ENCODE results near the gene NOTCH2NLA. TPM values are rescaled to one million over a fixed set of nuclear protein-coding genes. Genes with fewer than 3 reads are reported as not detected.
"Not testable (repeated sequence)": the region's sequence is repeated elsewhere in the genome, so short reads cannot be mapped to it uniquely, and the experiment has no call there.

NOTCH2NLA gene
- total RNA-seq (16.9 TPM), polyA plus RNA-seq (10.4 TPM)
- long read RNA-seq, donor 1, partial matches to known transcripts, result 0 of 1 reads
- long read RNA-seq, donor 1, other reads (novel, unspliced or antisense), result 0 of 1 reads
- long read RNA-seq, donor 2, partial matches to known transcripts, result 0 of 3 reads
- long read RNA-seq, donor 2, other reads (novel, unspliced or antisense), result 0 of 3 reads
- long read RNA-seq, donor 3, transcript NOTCH2NLA-201 (5 exons, 1,874 nt), result major isoform, 5 of 5 reads
- long read RNA-seq, donor 3, partial matches to known transcripts, result 0 of 5 reads
- long read RNA-seq, donor 3, other reads (novel, unspliced or antisense), result 0 of 5 reads
- long read RNA-seq, donor 4, partial matches to known transcripts, result 0 of 1 reads
- long read RNA-seq, donor 4, other reads (novel, unspliced or antisense), result 0 of 1 reads
- long read RNA-seq, donor 5, transcript NOTCH2NLA-201 (5 exons, 1,874 nt), result major isoform, 6 of 7 reads
- long read RNA-seq, donor 5, partial matches to known transcripts, result 0 of 7 reads
- long read RNA-seq, donor 5, other reads (novel, unspliced or antisense), result 0 of 7 reads
- long read RNA-seq, donor 6, transcript NOTCH2NLA-201 (5 exons, 1,874 nt), result major isoform, 7 of 7 reads
- long read RNA-seq, donor 6, partial matches to known transcripts, result 0 of 7 reads
- long read RNA-seq, donor 6, other reads (novel, unspliced or antisense), result 0 of 7 reads
- long read RNA-seq, donor 7, partial matches to known transcripts, result 0 of 2 reads
- long read RNA-seq, donor 7, other reads (novel, unspliced or antisense), result 0 of 2 reads
- long read RNA-seq, donor 8, partial matches to known transcripts, result 0 of 3 reads
- long read RNA-seq, donor 8, other reads (novel, unspliced or antisense), result 0 of 3 reads
- long read RNA-seq, donor 9, partial matches to known transcripts, result 0 of 3 reads
- long read RNA-seq, donor 9, other reads (novel, unspliced or antisense), result 0 of 3 reads
- long read RNA-seq, donor 10, transcript NOTCH2NLA-201 (5 exons, 1,874 nt), result major isoform, 6 of 6 reads
- long read RNA-seq, donor 10, partial matches to known transcripts, result 0 of 6 reads
- long read RNA-seq, donor 10, other reads (novel, unspliced or antisense), result 0 of 6 reads

GRCh38 chr1:146228710-146229477 is at the start of gene NOTCH2NLA:
NOTCH2NLA (minus strand) TSS chr1:146229021; CDS start chr1:146189337, 39,684 bp downstream.
- 0% methylated on average over 32 of the region's 72 CpGs for WGBS
- H3K36me3 ChIP-seq (ENCODE audit: control insufficient read depth in 2 of 2, insufficient read depth in 2 of 2, low read length in 1 of 2); DNase-seq (ENCODE audit: low read depth in 6 of 9, low spot score in 9 of 9); H3K27me3 ChIP-seq (ENCODE audit: control insufficient read depth in 2 of 2, insufficient read depth in 1 of 2, low read length in 1 of 2); H3K9me3 ChIP-seq (ENCODE audit: control insufficient read depth in 2 of 2, insufficient read depth in 1 of 2, low read length in 1 of 2); H3K4me1 ChIP-seq (ENCODE audit: control insufficient read depth in 2 of 2, insufficient read depth in 2 of 2, low read length in 2 of 2); H3K27ac ChIP-seq (ENCODE audit: low read depth in 1 of 2, low read length in 1 of 2): not testable (repeated sequence)
- H3K4me3 ChIP-seq (ENCODE audit: low read length in 2 of 2), result peak within 1 kb of the TSS; percentile 44

DNA sequence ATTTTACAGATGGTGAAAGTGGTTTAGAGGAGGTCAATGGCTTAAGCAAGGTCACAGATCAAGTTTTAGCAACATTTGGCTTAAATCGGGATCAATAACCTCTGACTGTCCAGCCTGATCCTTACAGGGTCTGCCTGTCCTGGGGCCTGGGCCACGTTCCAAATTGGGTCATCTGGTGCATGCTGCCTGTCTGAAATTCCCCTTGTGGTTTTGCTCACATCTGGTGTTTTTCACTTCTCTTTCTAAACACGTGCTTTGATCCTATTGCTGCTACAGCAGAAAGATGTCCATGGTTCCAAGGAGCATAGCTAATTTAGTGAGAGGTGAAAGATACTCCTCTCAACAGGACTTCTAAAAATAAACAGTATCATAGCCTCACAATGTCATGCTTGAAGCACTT is 49.5 kb upstream of the NOTCH2NLA start:
- not testable (repeated sequence) for H3K27me3 ChIP-seq (ENCODE audit: control insufficient read depth in 2 of 2, insufficient read depth in 1 of 2, low read length in 1 of 2); H3K4me3 ChIP-seq (ENCODE audit: low read length in 2 of 2); H3K36me3 ChIP-seq (ENCODE audit: control insufficient read depth in 2 of 2, insufficient read depth in 2 of 2, low read length in 1 of 2); H3K27ac ChIP-seq (ENCODE audit: low read depth in 1 of 2, low read length in 1 of 2); H3K9me3 ChIP-seq (ENCODE audit: control insufficient read depth in 2 of 2, insufficient read depth in 1 of 2, low read length in 1 of 2); H3K4me1 ChIP-seq (ENCODE audit: control insufficient read depth in 2 of 2, insufficient read depth in 2 of 2, low read length in 2 of 2); DNase-seq (ENCODE audit: low read depth in 6 of 9, low spot score in 9 of 9)
- no CpG with 5 or more reads among the region's 3 CpGs for WGBS

GRCh38 chr1:146277087-146277486 is 48.3 kb upstream of the NOTCH2NLA start:
- WGBS, result no CpG with 5 or more reads among the region's 2 CpGs
- not testable (repeated sequence) for H3K36me3 ChIP-seq (ENCODE audit: control insufficient read depth in 2 of 2, insufficient read depth in 2 of 2, low read length in 1 of 2); H3K4me3 ChIP-seq (ENCODE audit: low read length in 2 of 2); H3K27me3 ChIP-seq (ENCODE audit: control insufficient read depth in 2 of 2, insufficient read depth in 1 of 2, low read length in 1 of 2); H3K9me3 ChIP-seq (ENCODE audit: control insufficient read depth in 2 of 2, insufficient read depth in 1 of 2, low read length in 1 of 2); H3K4me1 ChIP-seq (ENCODE audit: control insufficient read depth in 2 of 2, insufficient read depth in 2 of 2, low read length in 2 of 2); H3K27ac ChIP-seq (ENCODE audit: low read depth in 1 of 2, low read length in 1 of 2); DNase-seq (ENCODE audit: low read depth in 6 of 9, low spot score in 9 of 9)

- H3K4me3 ChIP-seq (ENCODE audit: low read length in 2 of 2); H3K4me1 ChIP-seq (ENCODE audit: control insufficient read depth in 2 of 2, insufficient read depth in 2 of 2, low read length in 2 of 2); H3K36me3 ChIP-seq (ENCODE audit: control insufficient read depth in 2 of 2, insufficient read depth in 2 of 2, low read length in 1 of 2); H3K27ac ChIP-seq (ENCODE audit: low read depth in 1 of 2, low read length in 1 of 2); H3K27me3 ChIP-seq (ENCODE audit: control insufficient read depth in 2 of 2, insufficient read depth in 1 of 2, low read length in 1 of 2); H3K9me3 ChIP-seq (ENCODE audit: control insufficient read depth in 2 of 2, insufficient read depth in 1 of 2, low read length in 1 of 2); DNase-seq (ENCODE audit: low read depth in 6 of 9, low spot score in 9 of 9): not testable (repeated sequence)
- WGBS, result no CpG with 5 or more reads among the region's 3 CpGs
These were observed 45.3 kb upstream of the NOTCH2NLA start for GRCh38 chr1:146274083-146274482.

GRCh38 chr1:146273194-146273593 is 44.4 kb upstream of the NOTCH2NLA start:
- H3K36me3 ChIP-seq (ENCODE audit: control insufficient read depth in 2 of 2, insufficient read depth in 2 of 2, low read length in 1 of 2); H3K27me3 ChIP-seq (ENCODE audit: control insufficient read depth in 2 of 2, insufficient read depth in 1 of 2, low read length in 1 of 2); H3K27ac ChIP-seq (ENCODE audit: low read depth in 1 of 2, low read length in 1 of 2); DNase-seq (ENCODE audit: low read depth in 6 of 9, low spot score in 9 of 9); H3K9me3 ChIP-seq (ENCODE audit: control insufficient read depth in 2 of 2, insufficient read depth in 1 of 2, low read length in 1 of 2); H3K4me3 ChIP-seq (ENCODE audit: low read length in 2 of 2); H3K4me1 ChIP-seq (ENCODE audit: control insufficient read depth in 2 of 2, insufficient read depth in 2 of 2, low read length in 2 of 2): not testable (repeated sequence)
- WGBS, result no CpG with 5 or more reads among the region's 5 CpGs

DNA sequence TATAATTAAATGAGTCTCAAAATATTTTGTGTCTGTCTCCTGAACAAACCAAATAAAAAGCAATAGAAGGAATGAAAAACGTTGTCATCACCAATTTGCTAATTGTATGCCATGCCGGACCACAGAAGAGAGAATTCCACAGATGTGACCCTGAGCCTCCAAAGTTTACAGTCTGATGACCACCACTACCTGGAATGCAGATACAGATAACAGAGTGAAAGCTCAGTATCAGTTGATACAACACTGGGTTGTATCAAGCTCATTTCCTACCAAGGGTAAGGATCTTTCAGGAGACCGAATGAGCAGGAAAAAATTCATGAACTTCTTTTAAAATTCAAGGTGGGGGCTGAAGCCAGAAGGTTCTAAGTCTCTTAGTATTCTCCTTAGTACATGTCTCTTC is 43.9 kb upstream of the NOTCH2NLA start:
- not testable (repeated sequence) for H3K4me3 ChIP-seq (ENCODE audit: low read length in 2 of 2); H3K27me3 ChIP-seq (ENCODE audit: control insufficient read depth in 2 of 2, insufficient read depth in 1 of 2, low read length in 1 of 2); H3K36me3 ChIP-seq (ENCODE audit: control insufficient read depth in 2 of 2, insufficient read depth in 2 of 2, low read length in 1 of 2); H3K4me1 ChIP-seq (ENCODE audit: control insufficient read depth in 2 of 2, insufficient read depth in 2 of 2, low read length in 2 of 2); H3K9me3 ChIP-seq (ENCODE audit: control insufficient read depth in 2 of 2, insufficient read depth in 1 of 2, low read length in 1 of 2); H3K27ac ChIP-seq (ENCODE audit: low read depth in 1 of 2, low read length in 1 of 2); DNase-seq (ENCODE audit: low read depth in 6 of 9, low spot score in 9 of 9)
- no CpG with 5 or more reads among the region's 3 CpGs for WGBS

GRCh38 chr1:146271977-146272376 is 43.2 kb upstream of the NOTCH2NLA start:
- no CpG with 5 or more reads among the region's 2 CpGs for WGBS
- H3K36me3 ChIP-seq (ENCODE audit: control insufficient read depth in 2 of 2, insufficient read depth in 2 of 2, low read length in 1 of 2); H3K27ac ChIP-seq (ENCODE audit: low read depth in 1 of 2, low read length in 1 of 2); H3K9me3 ChIP-seq (ENCODE audit: control insufficient read depth in 2 of 2, insufficient read depth in 1 of 2, low read length in 1 of 2); DNase-seq (ENCODE audit: low read depth in 6 of 9, low spot score in 9 of 9); H3K27me3 ChIP-seq (ENCODE audit: control insufficient read depth in 2 of 2, insufficient read depth in 1 of 2, low read length in 1 of 2); H3K4me3 ChIP-seq (ENCODE audit: low read length in 2 of 2); H3K4me1 ChIP-seq (ENCODE audit: control insufficient read depth in 2 of 2, insufficient read depth in 2 of 2, low read length in 2 of 2): not testable (repeated sequence)

DNA sequence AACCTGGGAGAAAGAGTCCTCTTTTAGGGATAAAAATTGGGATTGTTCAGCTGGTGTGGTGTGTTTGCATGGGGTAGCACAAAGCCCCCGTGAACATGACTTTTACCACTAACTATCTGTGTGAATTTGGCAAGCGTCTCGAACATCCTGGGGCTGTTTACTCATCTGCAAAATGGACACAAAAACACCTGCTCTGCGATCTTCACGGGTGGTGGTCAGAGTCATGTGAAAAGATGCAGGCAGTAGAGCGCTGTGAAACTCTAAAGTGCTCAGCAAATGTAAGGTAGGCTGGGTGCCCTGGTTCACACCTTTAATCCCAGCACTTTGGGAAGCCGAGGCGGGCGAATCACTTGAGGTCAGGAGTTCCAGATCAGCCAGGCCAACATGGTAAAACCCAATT is 41.3 kb upstream of the NOTCH2NLA start:
- no CpG with 5 or more reads among the region's 9 CpGs for WGBS
- not testable (repeated sequence) for H3K27me3 ChIP-seq (ENCODE audit: control insufficient read depth in 2 of 2, insufficient read depth in 1 of 2, low read length in 1 of 2); H3K36me3 ChIP-seq (ENCODE audit: control insufficient read depth in 2 of 2, insufficient read depth in 2 of 2, low read length in 1 of 2); H3K27ac ChIP-seq (ENCODE audit: low read depth in 1 of 2, low read length in 1 of 2); H3K9me3 ChIP-seq (ENCODE audit: control insufficient read depth in 2 of 2, insufficient read depth in 1 of 2, low read length in 1 of 2); H3K4me1 ChIP-seq (ENCODE audit: control insufficient read depth in 2 of 2, insufficient read depth in 2 of 2, low read length in 2 of 2); DNase-seq (ENCODE audit: low read depth in 6 of 9, low spot score in 9 of 9); H3K4me3 ChIP-seq (ENCODE audit: low read length in 2 of 2)
